Naive thymus-derived CD4-positive, alpha-beta T cell (primary cell): ENCODE measurements around the gene MYH11. TPM values are rescaled to one million over a fixed set of nuclear protein-coding genes. Genes with fewer than 3 reads are reported as not detected.

Source experiments
- ATAC-seq: fragments of 150-1000 bp; cut with Tn5 transposase; 2 replicates; pipeline ENCODE4 v1.10.0; 2021; ENCODE audit warnings: mild to moderate bottlenecking, moderate library complexity
- CTCF ChIA-PET: fragments of 350-600 bp; sonication (Branson Sonifier 250); formaldehyde crosslinking; loops from one replicate; lab custom pipeline; 2021; ENCODE audit warnings: antibody characterized with exemption; lab: Charles Lee
- POLR2A ChIA-PET: fragments of 350-600 bp; sonication (Branson Sonifier 250); formaldehyde crosslinking; loops from one replicate; lab custom pipeline; 2021; ENCODE audit warnings: antibody characterized with exemption, inconsistent platforms; lab: Charles Lee
- DNase-seq, 9 donors: peaks; one replicate each; pipeline versions ENCODE4 v3.0.0 to v3.0.0-alpha.2; 2020 to 2022; ENCODE audit warnings: mixed read lengths in 1 of 9
- H3K27ac ChIP-seq: one replicate; pipeline ENCODE4 v1.7.0; 2013; ENCODE audit warnings: mild to moderate bottlenecking, low read depth, low read length, moderate library complexity
- H3K27me3 ChIP-seq, 2 donors: one replicate each; pipeline ENCODE4 v1.7.0; 2013; ENCODE audit warnings: low read length in 2 of 2, mild to moderate bottlenecking in 2 of 2, moderate library complexity in 2 of 2; ENCODE audit not compliant: control insufficient read depth in 2 of 2, insufficient read depth in 2 of 2
- H3K36me3 ChIP-seq, 3 experiments: 1 replicate in 2 of 3; 2 replicates in 1 of 3; pipeline ENCODE4 v1.7.0; 2013; ENCODE audit warnings: low read length in 3 of 3, mild to moderate bottlenecking in 3 of 3, moderate library complexity in 1 of 3; ENCODE audit not compliant: insufficient read depth in 3 of 3, control insufficient read depth in 2 of 3
- H3K4me1 ChIP-seq, 2 donors: one replicate each; pipeline ENCODE4 v1.7.0; 2013; ENCODE audit warnings: low read length in 2 of 2, mild to moderate bottlenecking in 2 of 2, moderate library complexity in 1 of 2; ENCODE audit not compliant: control insufficient read depth in 2 of 2, insufficient read depth in 2 of 2
- H3K4me3 ChIP-seq: 2 replicates; pipeline ENCODE4 v1.7.0; 2013; ENCODE audit warnings: mild to moderate bottlenecking, low read length
- H3K9me3 ChIP-seq, 3 experiments: 1 replicate in 2 of 3; 2 replicates in 1 of 3; pipeline ENCODE4 v1.7.0; 2013; ENCODE audit warnings: low read length in 3 of 3; ENCODE audit not compliant: control insufficient read depth in 2 of 3
- H3K27ac Mint-ChIP-seq, 9 donors: one replicate each; pipeline ENCODE4 v1.8.0; 2020 to 2022; ENCODE audit warnings: mixed read lengths in 9 of 9, mild to moderate bottlenecking in 8 of 9, moderate library complexity in 5 of 9, inconsistent platforms in 2 of 9
- H3K27me3 Mint-ChIP-seq, 5 donors: one replicate each; pipeline ENCODE4 v1.8.0; 2021 to 2022; ENCODE audit warnings: mixed read lengths in 5 of 5, mild to moderate bottlenecking in 1 of 5
- H3K36me3 Mint-ChIP-seq, 5 donors: one replicate each; pipeline ENCODE4 v1.8.0; 2020 to 2022; ENCODE audit warnings: mixed read lengths in 5 of 5, mild to moderate bottlenecking in 3 of 5, inconsistent platforms in 1 of 5
- H3K4me1 Mint-ChIP-seq, 7 donors: one replicate each; pipeline ENCODE4 v1.8.0; 2020 to 2022; ENCODE audit warnings: mixed read lengths in 7 of 7, mild to moderate bottlenecking in 3 of 7, inconsistent platforms in 1 of 7
- H3K4me3 Mint-ChIP-seq, 10 donors: one replicate each; pipeline ENCODE4 v1.8.0; 2020 to 2022; ENCODE audit warnings: mild to moderate bottlenecking in 10 of 10, mixed read lengths in 10 of 10, moderate library complexity in 6 of 10, inconsistent platforms in 2 of 10
- H3K9me3 Mint-ChIP-seq, 11 donors: one replicate each; pipeline ENCODE4 v1.8.0; 2020 to 2022; ENCODE audit warnings: mixed read lengths in 11 of 11, mild to moderate bottlenecking in 4 of 11, inconsistent platforms in 1 of 11, moderate library complexity in 1 of 11
- intact Hi-C, 2 donors: fragments of 100-400 bp; cut with micrococcal nuclease; formaldehyde crosslinking; loops; one replicate each; pipeline ENCODE4 v1.15.1; 2023
- polyA plus RNA-seq, 2 donors: library from polyadenylated mRNA; unstranded; fragments of 300-500 nt; fragmentation: Illumina TruSeq; gene quantifications; one replicate each; pipeline ENCODE4 v1.2.3, GENCODE V29; 2021
- total RNA-seq, 6 experiments: library from RNA in 5 of 6; stranded (reverse) in 5 of 6; gene quantifications; 1 replicate in 5 of 6; 2 replicates in 1 of 6; pipeline ENCODE4 v1.2.3 and lab custom pipeline; 2021 to 2026

The MYH11 gene
- total and polyA plus RNA-seq, 7 experiments from 2014 or later = 0.05 to 2.2 (median 0.39) TPM; not detected in 4

DNA sequence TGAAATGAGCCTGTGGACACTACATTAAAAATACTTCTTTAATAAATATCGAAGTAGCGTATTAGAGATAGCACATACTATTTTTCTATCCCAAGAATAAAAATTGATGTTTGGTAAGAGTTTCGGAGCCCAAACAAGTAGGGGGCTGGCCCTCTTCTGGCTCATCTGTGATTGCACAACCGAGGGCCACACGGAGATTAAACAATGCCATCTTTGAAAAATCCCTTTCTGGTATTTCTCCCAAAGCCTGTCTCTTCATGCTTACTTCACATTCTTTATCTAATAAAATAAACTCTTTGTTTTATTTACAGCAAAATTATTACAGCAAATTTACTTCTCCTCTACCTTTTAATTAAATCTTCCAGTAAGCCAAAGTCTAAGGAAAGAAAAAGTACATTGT is 9.6 kb upstream of the MYH11 start:
- Mint-ChIP-seq H3K36me3 (peaks cover 3 to 26% (median 8%) of the 10 kb centered on the region in 5 donors), H3K9me3 (no peaks in the 10 kb centered on the region), H3K27me3 (peaks cover 0 to 3% (median 0%) of the 10 kb centered on the region in 5 donors), H3K4me1 (no peaks in the 10 kb centered on the region), H3K4me3 (no peak overlapping the region), H3K27ac (no peak overlapping the region)
- no peak for ATAC-seq
- H3K4me1 ChIP-seq = no peaks in the 10 kb centered on the region
- no peaks in the 10 kb centered on the region for H3K9me3 ChIP-seq
- POLR2A ChIA-PET = no interaction called here
- no peaks in the 10 kb centered on the region for H3K27me3 ChIP-seq
- H3K36me3 ChIP-seq = peaks cover 0 to 43% (median 12%) of the 10 kb centered on the region in 3 experiments
- CTCF ChIA-PET = no interaction called here
- H3K27ac ChIP-seq = no peak overlapping the region
- H3K4me3 ChIP-seq = no peak overlapping the region
- DNase-seq = no peak
- intact Hi-C loops = no loop called here

DNA sequence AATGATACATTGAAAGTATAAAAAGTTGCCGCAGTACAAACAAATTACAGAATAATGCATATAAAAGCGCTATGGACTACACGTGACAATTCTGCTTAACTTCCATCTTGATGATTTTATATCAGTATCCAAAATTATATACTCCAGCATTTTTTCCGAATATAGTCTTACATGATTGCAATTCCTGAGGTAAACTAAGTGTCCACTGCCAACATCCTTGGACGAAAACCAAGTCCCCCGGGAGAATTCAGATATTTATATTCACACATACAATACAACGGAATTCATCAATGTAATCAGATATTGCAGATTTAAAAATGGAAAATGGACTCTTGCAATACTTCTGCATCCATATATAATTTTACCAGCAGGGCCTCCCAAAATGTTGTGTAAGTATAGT is 8.9 kb upstream of the MYH11 start:
- Mint-ChIP-seq H3K36me3 (peaks cover 3 to 26% (median 8%) of the 10 kb centered on the region in 5 donors), H3K9me3 (no peaks in the 10 kb centered on the region), H3K4me3 (no peak overlapping the region), H3K4me1 (no peaks in the 10 kb centered on the region), H3K27ac (no peak overlapping the region), H3K27me3 (peaks cover 0 to 7% (median 0%) of the 10 kb centered on the region in 5 donors)
- POLR2A ChIA-PET = no interaction called here
- Histone ChIP-seq H3K4me3 (no peak overlapping the region), H3K36me3 (peaks cover 0 to 39% (median 12%) of the 10 kb centered on the region in 3 experiments), H3K9me3 (no peaks in the 10 kb centered on the region), H3K27me3 (no peaks in the 10 kb centered on the region), H3K27ac (no peak overlapping the region), H3K4me1 (no peaks in the 10 kb centered on the region)
- intact Hi-C loops = no loop called here
- CTCF ChIA-PET = no interaction called here
- DNase-seq (no peak), ATAC-seq (no peak)

DNA sequence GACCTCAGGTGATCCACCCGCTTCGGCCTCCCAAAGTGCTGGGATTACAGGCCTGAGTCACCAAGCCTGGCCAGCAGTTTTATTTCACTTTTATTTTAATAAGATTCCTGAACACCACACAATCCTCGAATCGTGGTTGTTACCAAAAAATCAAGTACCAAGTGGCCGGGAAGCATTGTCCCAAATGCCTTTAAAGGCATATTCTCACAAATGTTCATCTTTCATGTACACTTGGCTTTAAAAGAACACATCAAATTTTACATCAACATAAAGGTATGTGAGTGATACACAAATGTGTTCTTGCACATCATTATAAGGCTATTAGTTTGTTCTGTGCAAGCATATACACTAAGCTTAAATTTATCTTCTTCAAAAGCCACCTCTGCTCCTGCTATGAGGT is 8.1 kb upstream of the MYH11 start:
- Mint-ChIP-seq H3K36me3 (peaks cover 3 to 22% (median 6%) of the 10 kb centered on the region in 5 donors), H3K4me1 (no peaks in the 10 kb centered on the region), H3K27ac (peak overlapping the region in 1 of 9 donors; percentile 6), H3K9me3 (no peaks in the 10 kb centered on the region), H3K27me3 (peaks cover 0 to 7% (median 0%) of the 10 kb centered on the region in 5 donors), H3K4me3 (no peak overlapping the region)
- DNase-seq (no peak), ATAC-seq (no peak)
- no peak overlapping the region for H3K4me3 ChIP-seq
- CTCF ChIA-PET = no interaction called here
- no peak overlapping the region for H3K27ac ChIP-seq
- POLR2A ChIA-PET = no interaction called here
- H3K4me1 ChIP-seq = no peaks in the 10 kb centered on the region
- peaks cover 0 to 31% (median 12%) of the 10 kb centered on the region in 3 experiments for H3K36me3 ChIP-seq
- intact Hi-C loops = no loop called here
- H3K9me3 ChIP-seq = no peaks in the 10 kb centered on the region
- H3K27me3 ChIP-seq = no peaks in the 10 kb centered on the region

DNA sequence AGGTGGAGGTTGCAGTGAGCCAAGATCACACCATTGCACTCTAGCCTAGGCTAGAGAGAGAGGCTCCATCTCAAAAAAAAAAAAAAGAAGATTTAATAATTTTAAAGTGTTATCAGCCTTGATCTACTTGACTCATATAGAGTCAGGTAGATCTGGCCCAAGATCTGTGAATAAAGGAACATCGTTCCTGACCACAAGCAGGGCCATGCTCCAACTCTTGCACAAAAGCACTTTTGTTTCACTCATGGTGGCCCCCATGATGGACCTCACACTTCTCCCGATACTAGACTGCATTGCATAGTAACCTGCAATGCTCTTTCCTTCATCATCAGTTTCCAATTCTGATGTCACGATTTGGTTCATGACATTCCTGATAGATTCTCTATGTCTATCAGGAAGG is 5.2 kb upstream of the MYH11 start:
- intact Hi-C loops = no loop called here

DNA sequence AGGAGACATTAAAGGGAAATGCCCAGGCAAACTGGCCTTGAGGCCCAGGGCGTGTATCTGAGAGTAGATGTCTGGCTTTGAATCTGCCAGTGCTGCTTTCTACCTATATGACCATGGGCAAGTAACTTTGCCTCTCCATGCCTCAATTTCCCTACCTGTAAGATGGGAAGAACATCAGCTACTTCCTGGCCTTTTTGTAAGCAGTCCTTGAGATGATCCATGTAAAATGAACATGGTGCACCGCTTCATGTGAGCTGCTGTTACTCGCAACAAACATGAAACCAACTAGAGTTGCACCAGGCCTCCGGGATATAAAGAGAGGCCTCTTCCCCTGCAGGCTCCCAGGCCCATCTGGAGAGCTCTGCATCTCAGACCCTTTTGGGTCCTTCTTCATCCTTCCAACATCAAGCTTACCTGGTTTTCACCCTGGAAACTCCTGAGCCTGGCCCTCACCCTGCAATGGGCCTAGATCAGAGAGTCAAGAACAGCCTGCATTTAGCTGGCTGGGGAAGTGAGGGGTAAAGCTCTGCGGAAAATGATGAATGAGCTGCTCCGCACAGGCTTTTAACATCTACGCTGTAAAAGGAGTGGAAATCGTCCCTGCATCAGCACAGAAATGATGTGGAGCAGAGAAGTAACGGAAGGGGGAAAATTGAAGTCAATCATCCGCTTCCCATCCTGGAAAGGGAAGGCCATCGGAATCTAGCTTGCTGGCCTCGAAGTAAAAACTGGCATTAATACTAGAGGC is 2.3 kb upstream of the MYH11 start:
- H3K27me3 ChIP-seq = peaks cover 0 to 12% of the 10 kb centered on the region in 2 donors
- Mint-ChIP-seq H3K4me1 (peaks cover 6 to 12% (median 8%) of the 10 kb centered on the region in 7 donors), H3K4me3 (peak overlapping the region in 2 of 10 donors; percentile 5 to 20), H3K36me3 (peaks cover 0 to 4% (median 3%) of the 10 kb centered on the region in 5 donors), H3K27me3 (peaks cover 26 to 48% (median 31%) of the 10 kb centered on the region in 5 donors), H3K27ac (no peak overlapping the region), H3K9me3 (no peaks in the 10 kb centered on the region)
- no peak overlapping the region for H3K4me3 ChIP-seq
- no peak for ATAC-seq
- H3K9me3 ChIP-seq = no peaks in the 10 kb centered on the region
- intact Hi-C loops = no loop called here
- POLR2A ChIA-PET = no interaction called here
- DNase-seq = no peak
- H3K27ac ChIP-seq = no peak overlapping the region
- no peaks in the 10 kb centered on the region for H3K36me3 ChIP-seq
- no peaks in the 10 kb centered on the region for H3K4me1 ChIP-seq
- CTCF ChIA-PET = interaction anchor here (0.9 kb wide), 1 partner anchor 34 kb away, joined by 3 read pairs; no protein-coding TSS in a partner anchor

More for the DNA sequence above, 5.2 kb upstream of the MYH11 start:
- Mint-ChIP-seq H3K36me3 (peaks cover 0 to 14% (median 7%) of the 10 kb centered on the region in 5 donors), H3K27me3 (peaks cover 11 to 26% (median 16%) of the 10 kb centered on the region in 5 donors), H3K9me3 (no peaks in the 10 kb centered on the region), H3K4me3 (no peak overlapping the region), H3K27ac (no peak overlapping the region), H3K4me1 (peaks cover 6 to 8% (median 8%) of the 10 kb centered on the region in 7 donors)
- ATAC-seq (no peak), DNase-seq (no peak)
- H3K27me3 ChIP-seq = peaks cover 0 to 8% of the 10 kb centered on the region in 2 donors
- peaks cover 0 to 17% (median 12%) of the 10 kb centered on the region in 3 experiments for H3K36me3 ChIP-seq
- no peak overlapping the region for H3K27ac ChIP-seq
- ChIA-PET POLR2A (no interaction called here), CTCF (no interaction called here)
- H3K4me3 ChIP-seq = no peak overlapping the region
- no peaks in the 10 kb centered on the region for H3K4me1 ChIP-seq
- H3K9me3 ChIP-seq = no peaks in the 10 kb centered on the region

DNA sequence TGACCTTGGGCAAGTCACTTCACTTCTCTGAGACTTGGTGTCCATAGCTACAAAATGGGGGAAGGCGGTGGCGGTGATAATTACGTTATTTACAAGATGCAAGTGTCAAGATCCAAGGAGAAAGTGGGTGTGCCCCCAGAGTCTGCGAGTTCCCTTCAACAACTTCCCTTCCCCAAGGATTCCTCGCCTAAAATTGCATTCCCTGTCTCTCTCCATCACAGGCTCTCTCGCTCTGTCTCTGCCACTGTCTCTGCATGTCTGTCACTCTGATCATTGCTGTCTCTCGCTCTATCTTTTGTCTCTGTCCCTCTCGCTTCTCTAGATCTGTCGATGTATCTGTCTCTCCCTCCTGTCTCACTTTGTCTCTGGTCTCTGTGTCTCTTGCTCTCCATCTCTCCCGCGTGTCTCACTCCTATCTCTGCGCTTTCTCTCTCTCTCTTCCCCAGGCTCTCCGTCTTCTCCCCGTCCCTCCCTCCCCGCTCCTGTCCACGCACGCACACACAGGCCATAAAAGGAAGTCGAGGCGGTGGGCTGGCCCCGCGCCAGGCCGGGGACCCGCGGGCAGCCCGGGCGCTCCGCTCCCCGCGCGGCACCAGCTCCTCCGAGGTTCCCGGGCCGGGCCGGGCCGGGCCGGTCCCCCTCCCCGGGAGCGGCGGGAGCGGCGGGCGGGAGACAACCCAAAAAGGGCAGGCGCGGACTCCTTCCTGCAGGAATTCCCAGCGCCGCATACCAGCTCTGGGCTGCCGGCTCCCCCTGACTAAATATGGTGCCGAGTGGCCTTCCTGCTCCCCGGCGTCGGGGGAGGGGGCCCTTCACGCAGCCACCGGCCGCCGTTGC is 1.1 kb upstream of the MYH11 start:
- Mint-ChIP-seq H3K4me1 (peaks cover 6 to 12% (median 8%) of the 10 kb centered on the region in 7 donors), H3K36me3 (peaks cover 0 to 4% (median 3%) of the 10 kb centered on the region in 5 donors), H3K27me3 (peaks cover 26 to 50% (median 31%) of the 10 kb centered on the region in 5 donors), H3K9me3 (no peaks in the 10 kb centered on the region), H3K27ac (no peak overlapping the region), H3K4me3 (peak overlapping the region in 9 of 10 donors; percentile 30 to 84 (median 52))
- no peaks in the 10 kb centered on the region for H3K4me1 ChIP-seq
- H3K36me3 ChIP-seq = no peaks in the 10 kb centered on the region
- intact Hi-C loops = no loop called here
- POLR2A ChIA-PET = no interaction called here
- CTCF ChIA-PET = interaction anchor here (0.6 kb wide), 1 partner anchor 838 kb away, joined by 3 read pairs; no protein-coding TSS in a partner anchor
- peaks cover 0 to 12% of the 10 kb centered on the region in 2 donors for H3K27me3 ChIP-seq
- no peak for ATAC-seq
- no peak overlapping the region for H3K27ac ChIP-seq
- no peak for DNase-seq
- H3K9me3 ChIP-seq = no peaks in the 10 kb centered on the region
- H3K4me3 ChIP-seq = no peak overlapping the region
